ENCODE measurements around the gene CCDC141. TPM values are rescaled to one million over a fixed set of nuclear protein-coding genes. Genes with fewer than 3 reads are reported as not detected.
"Not testable (repeated sequence)": the region's sequence is repeated elsewhere in the genome, so short reads cannot be mapped to it uniquely, and the experiment has no call there.

CCDC141 gene, protein sequence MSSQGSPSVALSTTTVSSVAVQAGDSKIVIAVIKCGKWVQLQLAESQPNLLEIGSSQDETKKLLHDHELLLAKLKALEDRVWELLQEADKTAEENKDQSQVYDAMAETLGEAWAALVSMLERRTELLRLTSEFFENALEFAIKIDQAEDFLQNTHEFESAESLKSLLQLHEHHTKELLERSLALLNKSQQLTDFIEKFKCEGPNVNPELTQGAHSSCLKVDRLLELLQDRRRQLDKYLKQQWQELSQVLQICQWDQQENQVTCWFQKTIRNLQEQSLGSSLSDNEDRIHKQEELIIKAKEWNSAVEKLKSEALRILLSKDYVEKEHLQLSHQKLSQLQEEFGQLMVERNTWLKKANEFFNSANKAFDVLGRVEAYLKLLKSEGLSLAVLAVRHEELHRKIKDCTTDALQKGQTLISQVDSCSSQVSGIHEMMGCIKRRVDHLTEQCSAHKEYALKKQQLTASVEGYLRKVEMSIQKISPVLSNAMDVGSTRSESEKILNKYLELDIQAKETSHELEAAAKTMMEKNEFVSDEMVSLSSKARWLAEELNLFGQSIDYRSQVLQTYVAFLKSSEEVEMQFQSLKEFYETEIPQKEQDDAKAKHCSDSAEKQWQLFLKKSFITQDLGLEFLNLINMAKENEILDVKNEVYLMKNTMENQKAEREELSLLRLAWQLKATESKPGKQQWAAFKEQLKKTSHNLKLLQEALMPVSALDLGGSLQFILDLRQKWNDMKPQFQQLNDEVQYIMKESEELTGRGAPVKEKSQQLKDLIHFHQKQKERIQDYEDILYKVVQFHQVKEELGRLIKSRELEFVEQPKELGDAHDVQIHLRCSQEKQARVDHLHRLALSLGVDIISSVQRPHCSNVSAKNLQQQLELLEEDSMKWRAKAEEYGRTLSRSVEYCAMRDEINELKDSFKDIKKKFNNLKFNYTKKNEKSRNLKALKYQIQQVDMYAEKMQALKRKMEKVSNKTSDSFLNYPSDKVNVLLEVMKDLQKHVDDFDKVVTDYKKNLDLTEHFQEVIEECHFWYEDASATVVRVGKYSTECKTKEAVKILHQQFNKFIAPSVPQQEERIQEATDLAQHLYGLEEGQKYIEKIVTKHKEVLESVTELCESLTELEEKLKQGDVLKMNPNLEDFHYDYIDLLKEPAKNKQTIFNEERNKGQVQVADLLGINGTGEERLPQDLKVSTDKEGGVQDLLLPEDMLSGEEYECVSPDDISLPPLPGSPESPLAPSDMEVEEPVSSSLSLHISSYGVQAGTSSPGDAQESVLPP (N-terminal part only)
- total RNA-seq (10 to 100 TPM in 1 of 6 donors, 1 to 10 TPM in 5; 3.9 to 11.3 (median 6.4) TPM), polyA plus RNA-seq (1 to 10 TPM in 1 of 2 donors, under 1 TPM in 1; 0.66 to 2.4 TPM)

DNA sequence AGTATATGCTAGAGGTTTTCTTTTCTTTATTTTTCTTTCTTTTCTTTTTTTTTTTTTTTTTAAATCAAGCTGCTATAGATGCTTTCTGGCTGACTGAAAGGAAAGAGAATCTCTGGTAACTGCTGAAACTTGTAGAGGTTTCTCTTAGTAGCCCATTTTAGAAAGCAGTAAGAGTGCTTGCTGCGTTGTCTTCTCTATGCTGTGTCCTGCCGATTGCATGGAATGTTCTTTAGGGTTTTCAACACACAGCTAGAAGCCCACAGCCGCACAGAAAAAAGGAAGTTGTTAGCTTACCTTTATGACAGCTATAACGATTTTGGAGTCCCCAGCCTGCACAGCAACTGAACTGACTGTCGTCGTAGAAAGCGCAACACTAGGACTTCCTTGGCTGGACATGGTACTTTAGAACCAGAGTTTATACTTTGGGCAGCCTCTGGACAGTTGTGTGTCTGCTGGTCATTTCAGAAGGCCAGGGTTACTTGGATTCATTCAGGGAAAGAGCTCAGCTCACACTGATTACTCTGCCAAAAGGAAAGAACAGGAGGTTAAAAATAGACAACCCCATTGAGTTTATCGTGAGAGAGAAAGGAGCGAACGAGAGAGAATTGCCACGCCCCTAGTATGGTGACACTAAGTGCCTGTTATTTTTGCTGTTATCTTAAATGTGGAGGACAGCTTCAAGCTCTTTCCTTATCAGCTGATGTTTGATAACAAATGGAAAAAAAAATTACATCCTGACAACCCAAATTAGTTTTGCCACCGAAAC lies at the start of gene CCDC141:
Gene CCDC141, minus strand, starts transcription at position 592 of the 766 bp plus-strand sequence. Its CDS starts 196 bp downstream, at position 396.
- Histone ChIP-seq H3K4me1 (peaks cover 0 to 11% (median 4%) of the 10 kb centered on the region in 3 donors), H3K4me3 (peak within 1 kb of the TSS in 2 of 4 donors; percentile 14 to 23), H3K36me3 (no peaks in the 10 kb centered on the region), H3K9me3 (no peaks in the 10 kb centered on the region), H3K27me3 (no peaks in the 10 kb centered on the region), H3K27ac (peak within 1 kb of the TSS in 3 of 4 donors; percentile 7 to 67 (median 65))
- peak in 2 of 6 donors; percentile 17 to 22 for DNase-seq
- no peak for FAIRE-seq
- intact Hi-C loops (cut with DNase I), result no loop called here
- WGBS, 2 donors, result 18 to 21% methylated on average over 12 of the region's 12 CpGs
- peak; percentile 76 to 90 (median 84) for ATAC-seq
- TF ChIP-seq, protein P1, sequence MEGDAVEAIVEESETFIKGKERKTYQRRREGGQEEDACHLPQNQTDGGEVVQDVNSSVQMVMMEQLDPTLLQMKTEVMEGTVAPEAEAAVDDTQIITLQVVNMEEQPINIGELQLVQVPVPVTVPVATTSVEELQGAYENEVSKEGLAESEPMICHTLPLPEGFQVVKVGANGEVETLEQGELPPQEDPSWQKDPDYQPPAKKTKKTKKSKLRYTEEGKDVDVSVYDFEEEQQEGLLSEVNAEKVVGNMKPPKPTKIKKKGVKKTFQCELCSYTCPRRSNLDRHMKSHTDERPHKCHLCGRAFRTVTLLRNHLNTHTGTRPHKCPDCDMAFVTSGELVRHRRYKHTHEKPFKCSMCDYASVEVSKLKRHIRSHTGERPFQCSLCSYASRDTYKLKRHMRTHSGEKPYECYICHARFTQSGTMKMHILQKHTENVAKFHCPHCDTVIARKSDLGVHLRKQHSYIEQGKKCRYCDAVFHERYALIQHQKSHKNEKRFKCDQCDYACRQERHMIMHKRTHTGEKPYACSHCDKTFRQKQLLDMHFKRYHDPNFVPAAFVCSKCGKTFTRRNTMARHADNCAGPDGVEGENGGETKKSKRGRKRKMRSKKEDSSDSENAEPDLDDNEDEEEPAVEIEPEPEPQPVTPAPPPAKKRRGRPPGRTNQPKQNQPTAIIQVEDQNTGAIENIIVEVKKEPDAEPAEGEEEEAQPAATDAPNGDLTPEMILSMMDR (IDR thresholded peaks at IDR 0.05), result no peak

DNA sequence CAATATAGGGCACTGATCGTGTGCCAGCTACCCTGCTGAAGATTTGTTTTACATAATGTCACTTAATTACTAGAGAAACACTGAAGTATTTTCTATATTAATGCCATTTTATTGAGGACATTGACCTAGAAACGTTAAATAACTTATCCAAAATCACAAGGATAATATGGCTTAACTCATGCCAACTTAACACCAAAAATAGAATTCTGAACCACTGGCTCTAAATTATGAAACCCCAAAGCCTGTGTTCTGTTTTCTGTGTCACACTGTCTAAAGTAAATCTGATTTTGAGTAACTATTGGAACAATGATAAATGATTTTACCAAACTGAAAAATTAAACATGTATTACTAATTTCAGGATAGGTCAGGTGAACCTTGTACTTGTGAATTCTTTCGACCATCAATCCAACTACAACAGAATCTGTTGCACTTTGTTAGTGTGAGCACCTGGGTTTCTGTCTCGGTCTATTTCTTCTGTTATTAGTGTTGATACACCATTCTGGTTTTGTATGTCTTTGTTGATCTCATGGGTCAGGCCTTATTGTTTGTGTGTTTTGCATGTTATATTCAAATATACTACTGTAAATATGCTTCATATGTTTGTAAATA lies 48.2 kb upstream of the CCDC141 start:
- Histone ChIP-seq H3K36me3 (no peaks in the 10 kb centered on the region), H3K4me3 (no peak overlapping the region), H3K9me3 (no peaks in the 10 kb centered on the region), H3K4me1 (no peaks in the 10 kb centered on the region), H3K27ac (no peak overlapping the region), H3K27me3 (no peaks in the 10 kb centered on the region)
- no peak for FAIRE-seq
- ATAC-seq, result no peak
- intact Hi-C loops (cut with DNase I), result no loop called here
- no peak for DNase-seq
- TF ChIP-seq, protein P1 (IDR thresholded peaks at IDR 0.05), result no peak
- 69 to 73% methylated on average over 4 of the region's 4 CpGs for WGBS, 2 donors

DNA sequence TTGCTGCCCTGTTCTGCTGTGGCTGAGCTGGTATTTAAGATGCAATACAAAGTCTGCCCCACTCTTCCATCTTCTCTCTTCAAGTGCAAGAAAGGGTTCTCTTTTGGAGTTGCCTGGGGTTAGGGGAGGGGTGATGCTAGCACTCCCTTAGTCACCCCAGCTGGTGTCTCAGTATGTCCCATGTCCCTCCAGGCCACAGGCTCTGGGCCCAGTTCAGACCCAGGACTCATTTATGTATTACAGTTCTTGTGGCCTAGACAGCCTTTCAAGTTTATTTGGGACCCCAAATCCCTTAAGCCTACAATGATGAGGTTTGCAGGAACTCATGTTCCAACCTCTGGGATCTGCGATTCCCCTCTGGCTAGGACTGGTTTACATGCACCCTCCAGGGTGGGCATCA lies 47.2 kb upstream of the CCDC141 start:
- Histone ChIP-seq H3K9me3 (no peaks in the 10 kb centered on the region), H3K27ac (no peak overlapping the region), H3K4me1 (no peaks in the 10 kb centered on the region), H3K4me3 (no peak overlapping the region), H3K27me3 (no peaks in the 10 kb centered on the region), H3K36me3 (no peaks in the 10 kb centered on the region)
- intact Hi-C loops (cut with DNase I), result no loop called here
- no peak for ATAC-seq
- WGBS, 2 donors, result 90 to 97% methylated on average over 1 of the region's 1 CpG
- no peak for DNase-seq
- TF ChIP-seq, protein P1 (IDR thresholded peaks at IDR 0.05), result no peak
- no peak for FAIRE-seq

DNA sequence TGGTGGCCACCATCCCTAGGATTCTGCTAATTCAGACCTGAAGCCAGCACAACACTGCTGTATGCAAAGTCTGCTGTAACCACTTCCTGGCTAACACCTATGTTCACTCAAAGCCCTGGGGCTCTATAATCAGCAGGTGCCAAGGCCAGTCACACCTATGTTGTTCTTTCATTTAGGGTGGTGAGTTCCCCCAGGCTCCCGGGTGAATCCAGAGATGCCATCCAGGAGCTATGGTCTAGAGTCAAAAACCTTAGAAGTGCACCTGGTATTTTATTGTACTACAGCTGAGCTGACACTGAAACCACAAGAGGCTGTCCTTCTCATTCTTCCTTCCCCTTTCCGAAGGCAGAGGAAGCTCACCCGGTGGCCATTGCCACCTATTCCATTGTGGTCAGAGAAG lies 46.2 kb upstream of the CCDC141 start:
- 78 to 85% methylated on average over 3 of the region's 3 CpGs for WGBS, 2 donors
- intact Hi-C loops (cut with DNase I), result no loop called here
- Histone ChIP-seq H3K27ac (no peak overlapping the region), H3K4me1 (no peaks in the 10 kb centered on the region), H3K4me3 (no peak overlapping the region), H3K27me3 (no peaks in the 10 kb centered on the region), H3K9me3 (no peaks in the 10 kb centered on the region), H3K36me3 (no peaks in the 10 kb centered on the region)
- TF ChIP-seq, protein P1 (IDR thresholded peaks at IDR 0.05), result no peak
- no peak for ATAC-seq
- no peak for DNase-seq
- no peak for FAIRE-seq

DNA sequence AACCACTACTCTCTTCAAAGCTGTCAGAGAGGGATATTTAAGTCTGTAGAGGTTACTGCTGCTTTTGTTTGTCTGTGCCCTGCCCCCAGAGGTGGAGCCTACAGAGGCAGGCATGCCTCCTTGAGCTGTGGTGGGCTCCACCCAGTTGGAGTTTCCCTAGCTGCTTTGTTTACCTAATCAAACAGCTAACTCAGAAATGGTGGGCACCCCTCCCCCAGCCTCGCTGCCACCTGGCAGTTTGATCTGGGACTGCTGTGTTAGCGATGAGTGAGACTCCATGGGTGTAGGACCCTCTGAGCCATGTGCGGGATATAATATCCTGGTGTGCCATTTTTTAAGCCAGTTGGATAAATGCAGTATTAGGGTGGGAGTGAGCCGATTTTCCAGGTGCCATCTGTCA lies 43.0 kb upstream of the CCDC141 start:
- H3K4me1 ChIP-seq; H3K27ac ChIP-seq; H3K9me3 ChIP-seq; ATAC-seq; DNase-seq; intact Hi-C loops (cut with DNase I); H3K36me3 ChIP-seq; FAIRE-seq; H3K4me3 ChIP-seq; H3K27me3 ChIP-seq: not testable (repeated sequence)
- 86 to 97% methylated on average over 4 of the region's 4 CpGs for WGBS, 2 donors
